Activated CD8-positive, alpha-beta memory T cell treated with anti-CD3 and anti-CD28 coated beads, Interleukin-2, amount 50 U/mL, for 4 hours (primary cell): Measurements from ENCODE around the gene SYT2.
"Not testable (repeated sequence)": the region's sequence is repeated elsewhere in the genome, so short reads cannot be mapped to it uniquely, and the experiment has no call there.

Source experiments
- DNase-seq: peaks from one replicate; pipeline ENCODE4 v3.0.0-alpha.2; 2020

Gene SYT2

DNA sequence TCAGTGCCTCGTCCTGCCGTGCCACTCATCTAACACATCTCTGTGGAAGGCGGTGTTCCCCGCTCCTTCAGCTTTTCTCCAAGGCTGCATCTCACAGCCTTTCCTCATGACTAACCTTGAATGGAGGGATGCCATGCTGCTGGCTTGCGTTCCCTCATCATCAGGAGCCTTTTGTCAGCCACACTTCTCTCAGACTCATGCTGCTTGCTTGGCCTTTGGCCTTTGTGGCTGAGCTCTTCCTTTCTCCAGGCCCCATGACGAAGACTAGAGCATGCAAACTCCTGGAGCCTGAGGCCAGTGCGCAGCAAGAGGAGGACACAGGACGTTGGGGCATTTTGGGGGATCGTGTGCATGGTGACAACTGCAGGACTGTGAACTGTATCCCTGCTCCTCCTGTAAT, 70.8 kb downstream of the SYT2 start:
- no peak for DNase-seq

DNA sequence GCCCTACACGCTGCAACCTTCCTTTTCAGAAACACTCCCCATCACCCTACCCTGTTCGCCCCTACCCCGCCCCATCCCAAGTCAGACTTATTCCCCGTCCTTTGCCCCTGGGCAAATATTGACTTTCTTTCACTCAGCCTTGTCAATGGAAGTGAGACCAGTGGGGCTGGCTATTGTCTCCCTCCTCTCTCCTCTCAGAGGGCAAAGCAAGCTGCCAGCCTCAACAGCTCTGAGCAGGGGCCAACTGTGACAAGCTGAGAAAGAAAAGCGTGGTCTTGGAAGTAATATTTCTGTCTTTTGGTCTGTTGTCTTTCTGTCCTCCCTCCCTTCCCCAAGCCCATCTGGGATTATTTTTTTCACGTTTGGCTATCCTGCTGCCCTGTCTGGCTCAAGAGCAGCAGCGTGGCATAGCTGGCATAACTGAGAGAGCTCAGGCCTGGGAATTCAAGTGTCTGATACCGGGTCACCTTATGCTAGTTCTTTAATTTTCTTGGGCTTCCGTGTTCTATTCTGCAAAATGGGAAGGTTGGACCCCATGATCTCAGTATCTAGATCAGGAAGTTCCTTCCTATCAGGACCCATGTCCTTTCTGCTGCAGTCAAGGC, 71.5 kb downstream of the SYT2 start:
- DNase-seq, result not testable (repeated sequence)

- no peak for DNase-seq
These were observed 72.1 kb downstream of the SYT2 start for GRCh38 chr1:202638019-202638700.

DNA sequence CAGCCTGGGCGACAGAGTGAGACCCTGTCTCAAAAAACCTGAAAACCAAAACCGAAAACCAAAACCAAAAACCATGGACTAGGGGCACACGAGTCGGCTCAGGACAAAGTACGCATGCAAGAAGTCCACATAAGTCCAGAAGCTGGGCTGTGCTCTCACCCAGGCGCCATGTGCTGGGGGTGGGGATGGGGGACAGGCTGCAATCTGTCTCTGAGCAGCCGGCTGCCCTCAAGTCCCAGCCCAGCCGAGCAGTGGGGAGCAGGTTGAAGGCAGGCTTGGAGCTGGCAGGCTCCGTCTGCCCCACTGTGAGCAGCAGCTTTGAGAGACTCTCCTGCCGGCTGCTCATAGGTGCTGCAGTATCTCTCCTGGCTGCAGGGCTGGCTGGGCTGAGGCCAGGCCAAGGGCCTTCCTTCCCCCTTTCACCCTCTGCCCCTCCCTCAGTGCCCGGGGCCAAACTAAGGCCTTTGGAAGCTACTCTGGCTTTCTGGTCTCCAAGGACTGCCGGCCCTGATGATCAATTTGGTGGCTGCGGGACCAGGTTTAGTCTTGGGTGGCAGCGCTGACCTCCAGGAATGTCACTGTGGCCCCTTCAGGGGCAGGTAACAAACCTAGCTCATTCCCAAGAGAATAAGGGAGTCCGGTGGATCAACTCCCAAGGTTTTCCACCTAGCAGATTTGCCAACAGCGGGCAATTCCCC, 72.8 kb downstream of the SYT2 start:
- DNase-seq, result not testable (repeated sequence)

- DNase-seq, result not testable (repeated sequence)
These were observed 74.1 kb downstream of the SYT2 start for GRCh38 chr1:202636171-202636570.

DNA sequence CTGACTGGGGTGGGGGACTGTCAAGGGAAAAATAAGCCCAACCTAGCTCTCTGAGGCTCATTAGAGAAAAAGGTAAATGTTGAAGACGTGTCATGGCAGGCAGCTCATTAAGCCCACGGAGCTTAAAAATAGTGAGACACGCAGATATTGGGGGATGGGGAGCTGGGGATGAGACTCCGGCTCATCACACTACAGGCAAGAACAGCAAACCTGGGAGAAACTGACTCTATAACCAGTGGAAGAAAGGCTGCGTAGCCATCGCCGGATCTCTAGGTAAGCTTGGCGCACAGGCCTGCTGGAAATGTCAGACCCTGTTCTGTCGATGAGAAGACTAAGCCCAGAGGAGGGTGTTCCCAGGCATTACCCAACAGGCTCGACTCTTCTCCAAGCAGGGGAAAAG, 78.0 kb downstream of the SYT2 start:
- DNase-seq, result no peak

- no peak for DNase-seq
These were observed 79.0 kb downstream of the SYT2 start for GRCh38 chr1:202631076-202631923.

GRCh38 chr1:202630541-202630940, 79.7 kb downstream of the SYT2 start:
- no peak for DNase-seq

- DNase-seq, result not testable (repeated sequence)
These were observed 80.2 kb downstream of the SYT2 start for GRCh38 chr1:202630096-202630495.

GRCh38 chr1:202629257-202629811, 80.9 kb downstream of the SYT2 start:
- not testable (repeated sequence) for DNase-seq

GRCh38 chr1:202628646-202629215, 81.5 kb downstream of the SYT2 start:
- no peak for DNase-seq

DNA sequence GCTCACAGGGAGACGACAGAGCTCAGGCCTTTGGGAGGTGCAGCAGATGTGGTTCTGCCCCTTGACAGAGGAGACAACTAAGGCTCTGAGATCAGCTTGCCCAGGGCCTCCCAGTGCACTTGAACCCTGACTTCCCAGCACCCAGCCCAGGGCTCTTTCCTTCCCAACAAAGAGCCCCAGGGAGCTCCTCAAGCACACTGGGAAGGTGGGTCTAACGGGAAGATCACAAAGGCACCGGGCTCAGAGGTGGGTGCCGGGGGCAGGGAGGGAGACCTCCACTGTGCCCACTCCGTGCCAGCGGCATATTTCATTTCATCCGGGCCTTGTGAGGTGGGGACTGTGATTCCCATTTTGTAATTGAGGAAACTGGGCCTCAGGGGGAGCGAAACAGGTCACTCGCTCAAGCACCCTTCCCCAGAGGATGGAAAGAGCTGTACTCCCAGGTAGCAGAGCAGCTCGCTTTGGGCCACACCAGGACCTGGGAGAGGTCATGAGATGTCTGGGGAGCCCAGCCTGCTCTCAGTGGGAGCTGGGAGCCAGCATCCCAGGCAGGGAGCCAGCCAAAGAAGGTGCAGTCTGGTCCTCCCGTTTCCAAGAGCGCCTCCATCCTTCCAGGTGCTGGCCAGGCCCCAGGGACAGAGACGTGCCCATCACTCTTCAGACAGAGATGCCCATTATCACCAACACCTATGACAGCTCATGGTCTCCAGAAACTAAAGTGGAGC, 82.3 kb downstream of the SYT2 start:
- no peak for DNase-seq

- not testable (repeated sequence) for DNase-seq
These were observed 83.2 kb downstream of the SYT2 start for GRCh38 chr1:202627036-202627435.

DNA sequence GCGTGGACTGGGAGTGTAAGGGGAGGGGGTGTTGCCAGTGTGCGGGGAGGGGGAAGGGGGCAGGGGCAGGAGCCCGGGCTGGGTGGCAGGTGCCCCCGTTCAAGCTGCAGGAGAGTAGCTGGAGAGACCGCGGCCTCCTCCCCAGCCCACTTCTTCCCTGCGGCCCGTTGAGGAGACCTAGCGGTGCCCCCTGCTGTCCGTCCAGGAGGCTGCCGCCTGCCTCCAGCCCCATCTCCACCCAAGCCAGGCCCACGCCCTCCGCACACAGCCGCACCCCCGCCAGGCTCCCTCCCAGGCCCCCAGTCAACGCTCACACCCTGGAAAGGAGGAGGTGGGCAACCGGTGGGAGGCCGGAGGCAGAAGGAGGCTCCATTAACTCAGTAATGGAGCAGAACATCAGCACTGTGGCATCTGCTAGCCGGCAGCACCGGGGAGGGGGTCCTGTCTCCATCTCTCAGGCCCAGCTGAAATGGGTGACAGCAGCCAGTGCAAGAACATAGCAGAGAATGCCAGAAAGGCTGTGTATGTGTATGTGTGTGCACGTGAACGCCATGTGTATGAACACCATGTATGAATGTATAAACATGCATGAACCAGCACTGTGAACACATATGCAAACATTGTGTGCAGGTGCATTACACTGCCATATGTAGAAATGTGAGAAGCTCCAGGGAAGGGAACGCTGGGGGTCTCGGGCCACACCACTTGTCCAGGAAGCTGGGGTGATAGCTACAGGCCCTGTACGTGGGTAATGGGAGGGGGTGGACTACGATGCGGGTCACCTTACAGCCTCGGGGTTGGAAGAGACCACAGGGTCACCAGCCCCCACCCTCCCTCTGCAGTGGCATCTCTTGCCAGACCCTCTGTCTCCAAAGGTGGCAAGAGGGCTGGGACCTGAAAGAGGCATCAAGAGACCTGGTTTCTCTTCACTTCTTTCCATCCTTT, 84.6 kb downstream of the SYT2 start:
- peak; percentile 50 for DNase-seq

DNA sequence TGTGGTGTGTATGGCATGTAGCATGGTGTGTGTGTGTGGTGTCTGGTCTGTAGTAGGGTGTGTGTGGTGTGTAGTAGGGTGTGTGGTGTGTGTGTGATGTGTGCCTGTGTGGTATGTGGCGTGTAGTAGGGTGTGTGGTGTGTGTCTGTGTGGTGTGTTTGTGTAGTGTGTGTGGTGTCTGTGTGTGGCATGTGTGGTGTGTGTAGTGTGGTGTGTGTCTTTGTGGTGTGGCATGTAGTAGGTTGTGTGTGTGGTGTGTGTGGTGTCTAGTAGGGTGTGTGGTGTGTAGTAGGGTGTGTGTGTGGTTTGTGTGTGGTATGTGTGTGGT, 85.5 kb downstream of the SYT2 start:
- no peak for DNase-seq

- no peak for DNase-seq
These were observed 86.0 kb downstream of the SYT2 start for GRCh38 chr1:202624088-202624780.

- not testable (repeated sequence) for DNase-seq
These were observed 86.8 kb downstream of the SYT2 start for GRCh38 chr1:202623476-202623875.

GRCh38 chr1:202623075-202623474, 87.2 kb downstream of the SYT2 start:
- DNase-seq, result no peak

GRCh38 chr1:202622388-202622787, 87.9 kb downstream of the SYT2 start:
- no peak for DNase-seq

- no peak for DNase-seq
These were observed 88.8 kb downstream of the SYT2 start for GRCh38 chr1:202621446-202621845.
